Fibroblast of pulmonary artery (primary cell): ENCODE data around the gene SLC25A10.

ENCODE experiments used
- DNase-seq: peaks from one replicate; pipeline ENCODE4 v3.0.0-alpha.2; 2010; ENCODE audit warnings: low read depth
- H3K4me3 ChIP-seq: replicated peaks from 2 replicates; pipeline ENCODE4 v1.5.1; 2011; ENCODE audit warnings: low read depth, mild to moderate bottlenecking, control low read depth, low read length, moderate library complexity
- CTCF ChIP-seq: IDR thresholded peaks from 2 replicates; pipeline ENCODE4 v1.5.1; 2011; ENCODE audit warnings: mild to moderate bottlenecking, control low read depth, low read length, inconsistent platforms; ENCODE audit errors: missing control alignments

SLC25A10 gene

GRCh38 chr17:81686614-81687013, 25.5 kb upstream of the SLC25A10 start:
- TF ChIP-seq CTCF, result no peak
- no peak for DNase-seq
- no peak overlapping the region for H3K4me3 ChIP-seq

- no peak for TF ChIP-seq CTCF
Observed at GRCh38 chr17:81687770-81688541, 24.1 kb upstream of the SLC25A10 start.

GRCh38 chr17:81688616-81689015, 23.5 kb upstream of the SLC25A10 start:
- DNase-seq, result no peak
- TF ChIP-seq CTCF, result no peak
- H3K4me3 ChIP-seq, result no peak overlapping the region

More at GRCh38 chr17:81687770-81688541, 24.1 kb upstream of the SLC25A10 start:
- no peak overlapping the region for H3K4me3 ChIP-seq
- no peak for DNase-seq

GRCh38 chr17:81690066-81690465, 22.0 kb upstream of the SLC25A10 start:
- DNase-seq, result no peak
- H3K4me3 ChIP-seq, result no peak overlapping the region
- TF ChIP-seq CTCF, result no peak

- TF ChIP-seq CTCF, result no peak
- H3K4me3 ChIP-seq, result no peak overlapping the region
- DNase-seq, result no peak
Observed at GRCh38 chr17:81690549-81690948, 21.5 kb upstream of the SLC25A10 start.

- H3K4me3 ChIP-seq, result no peak overlapping the region
- no peak for TF ChIP-seq CTCF
- no peak for DNase-seq
Observed at GRCh38 chr17:81691196-81691595, 20.9 kb upstream of the SLC25A10 start.

DNA sequence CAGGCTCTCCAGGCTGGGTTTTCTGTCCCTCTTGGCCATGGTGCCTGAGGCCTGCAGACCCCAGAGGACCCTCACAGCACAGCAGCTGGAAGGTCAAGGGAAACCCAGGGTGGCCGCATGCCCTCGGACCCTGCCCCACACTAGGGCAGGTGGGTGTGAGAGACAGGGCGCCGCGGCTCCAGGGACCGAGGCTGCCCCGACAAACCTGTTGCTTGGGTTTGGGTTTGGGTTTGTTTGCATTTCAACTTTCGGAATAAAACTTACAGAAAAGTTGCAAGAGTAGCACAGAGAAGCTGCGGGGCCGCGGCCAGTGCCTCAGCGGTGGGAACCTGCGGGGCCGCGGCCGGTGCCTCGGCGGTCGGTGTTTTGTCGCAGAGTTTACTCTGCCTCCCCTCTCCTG, 20.5 kb upstream of the SLC25A10 start:
- no peak for TF ChIP-seq CTCF
- DNase-seq, result no peak
- H3K4me3 ChIP-seq, result no peak overlapping the region
